DOHH2 (cell line): ENCODE data around the gene CATSPERD.

Experiments used
- H3F3A ChIP-seq: fragments of 200-600 bp; sonication (generic), shearing (Covaris generic); 2 replicates; pipeline ENCODE4 v1.6.0; 2016; ENCODE audit warnings: antibody characterized with exemption, mild to moderate bottlenecking; ENCODE audit not compliant: control insufficient read depth, insufficient read depth
- H3K27ac ChIP-seq: fragments of 200-600 bp; sonication (generic); 2 replicates; pipeline ENCODE4 v1.5.1; 2014; ENCODE audit warnings: low read depth, mild to moderate bottlenecking, low read length, moderate library complexity
- H3K27me3 ChIP-seq: fragments of 200-600 bp; sonication (generic); 2 replicates; pipeline ENCODE4 v1.6.1; 2014; ENCODE audit warnings: mild to moderate bottlenecking, low read length, mixed read lengths; ENCODE audit not compliant: control insufficient read depth
- H3K36me3 ChIP-seq: fragments of 200-600 bp; sonication (generic); 2 replicates; pipeline ENCODE4 v1.6.1; 2014; ENCODE audit warnings: mild to moderate bottlenecking, low read length, moderate library complexity, mixed read lengths; ENCODE audit not compliant: control insufficient read depth
- H3K4me1 ChIP-seq: fragments of 200-600 bp; sonication (generic); 2 replicates; pipeline ENCODE4 v1.6.1; 2014; ENCODE audit warnings: mild to moderate bottlenecking, low read length, mixed read lengths; ENCODE audit not compliant: control insufficient read depth
- H3K4me2 ChIP-seq: fragments of 200-600 bp; sonication (generic); 2 replicates; pipeline ENCODE4 v1.6.0; 2014; ENCODE audit warnings: mild to moderate bottlenecking, low read length, moderate library complexity
- H3K4me3 ChIP-seq: fragments of 200-600 bp; sonication (generic); 2 replicates; pipeline ENCODE4 v1.5.1; 2014; ENCODE audit warnings: mild to moderate bottlenecking, low read length, mixed read lengths
- H3K79me2 ChIP-seq: fragments of 200-600 bp; sonication (generic); 2 replicates; pipeline ENCODE4 v1.6.1; 2014; ENCODE audit warnings: mild to moderate bottlenecking, low read length, mixed read lengths; ENCODE audit not compliant: control insufficient read depth
- H3K9me2 ChIP-seq: fragments of 200-600 bp; sonication (generic); replicated peaks from 2 replicates; pipeline ENCODE4 v1.6.1; 2014; ENCODE audit warnings: mild to moderate bottlenecking, low read length, mixed read lengths; ENCODE audit not compliant: control insufficient read depth
- H3K9me3 ChIP-seq: fragments of 200-600 bp; sonication (generic); 2 replicates; pipeline ENCODE4 v1.6.1; 2014; ENCODE audit warnings: antibody characterized with exemption, low read length, mixed read lengths; ENCODE audit not compliant: control insufficient read depth, insufficient read depth
- H4K20me1 ChIP-seq: fragments of 200-600 bp; sonication (generic); 2 replicates; pipeline ENCODE4 v1.6.0; 2014; ENCODE audit warnings: low read depth, mild to moderate bottlenecking, antibody characterized with exemption, low read length, moderate library complexity; ENCODE audit not compliant: control insufficient read depth, insufficient read depth
- CTCF ChIP-seq: fragments of 200-600 bp; sonication (generic); IDR thresholded peaks from one replicate; pipeline ENCODE4 v1.5.1; 2014; ENCODE audit warnings: antibody characterized with exemption, mild to moderate bottlenecking, low read depth, low read length; ENCODE audit not compliant: poor library complexity, severe bottlenecking
- EZH2phosphoT487 ChIP-seq: fragments of 200-600 bp; sonication (generic); IDR thresholded peaks from 2 replicates; pipeline ENCODE4 v1.6.1; 2017; ENCODE audit warnings: borderline replicate concordance, mild to moderate bottlenecking, antibody characterized with exemption, low read length, moderate library complexity, mixed read lengths

Gene CATSPERD

GRCh38 chr19:5803752-5804515 lies 83.5 kb downstream of the CATSPERD start:
- Histone ChIP-seq H3K9me2 (no peaks in the 10 kb centered on the region), H3K36me3 (no peaks in the 10 kb centered on the region), H4K20me1 (no peaks in the 10 kb centered on the region), H3K4me3 (peak overlapping the region; percentile 66), H3F3A (no peaks in the 10 kb centered on the region), H3K79me2 (no peaks in the 10 kb centered on the region), H3K4me1 (peaks cover 14% of the 10 kb centered on the region), H3K4me2 (peak overlapping the region; percentile 83), H3K9me3 (no peaks in the 10 kb centered on the region), H3K27me3 (peaks cover 24% of the 10 kb centered on the region), H3K27ac (no peak overlapping the region)
- TF ChIP-seq CTCF (peak; percentile 98), EZH2phosphoT487 (no peak)

GRCh38 chr19:5804516-5805461 lies 84.4 kb downstream of the CATSPERD start, which contains the start of gene NRTN:
Gene NRTN (plus strand): TSS chr19:5805067. CDS start chr19:5824166, 19,099 bp downstream.
- Histone ChIP-seq H3K4me1 (peaks cover 14% of the 10 kb centered on the region), H3K27ac (no peak within 1 kb of the TSS), H3K4me2 (peak within 1 kb of the TSS; percentile 83), H3F3A (no peaks in the 10 kb centered on the region), H3K36me3 (no peaks in the 10 kb centered on the region), H3K9me2 (no peaks in the 10 kb centered on the region), H3K27me3 (peaks cover 24% of the 10 kb centered on the region), H3K4me3 (peak within 1 kb of the TSS; percentile 66), H3K9me3 (no peaks in the 10 kb centered on the region), H4K20me1 (no peaks in the 10 kb centered on the region), H3K79me2 (no peaks in the 10 kb centered on the region)
- TF ChIP-seq EZH2phosphoT487: no peak
- no peak for TF ChIP-seq CTCF

- Histone ChIP-seq H3K27ac (no peak overlapping the region), H3K4me1 (peaks cover 14% of the 10 kb centered on the region)
Observed at GRCh38 chr19:5805462-5806132, 85.2 kb downstream of the CATSPERD start.

More at GRCh38 chr19:5805462-5806132, 85.2 kb downstream of the CATSPERD start:
- Histone ChIP-seq H3K9me3 (no peaks in the 10 kb centered on the region), H4K20me1 (no peaks in the 10 kb centered on the region), H3K36me3 (no peaks in the 10 kb centered on the region), H3K9me2 (no peaks in the 10 kb centered on the region), H3K79me2 (no peaks in the 10 kb centered on the region), H3F3A (no peaks in the 10 kb centered on the region), H3K4me3 (no peak overlapping the region), H3K4me2 (no peak overlapping the region; the same call in 1 of the 2 replicates), H3K27me3 (peaks cover 24% of the 10 kb centered on the region)
- TF ChIP-seq EZH2phosphoT487 (peak; percentile 46; the same call in 1 of the 2 replicates), CTCF (peak; percentile 73)
